ENCODE measurements around the gene MYEOV.

Gene MYEOV

GRCh38 chr11:69284081-69284511 lies 9.9 kb upstream of the MYEOV start:
- Histone ChIP-seq H4K5ac (ENCODE audit: low read length) (no peak overlapping the region), H2AK5ac (ENCODE audit: low read length) (no peak overlapping the region), H3K4ac (ENCODE audit: low read depth, low read length) (no peak overlapping the region), H3K79me1 (ENCODE audit: low read length) (no peaks in the 10 kb centered on the region), H3K4me1 (ENCODE audit: control insufficient read depth, low read depth, low read length) (no peaks in the 10 kb centered on the region), H3K56ac (ENCODE audit: low read length) (no peak overlapping the region), H2BK5ac (ENCODE audit: low read length) (no peak overlapping the region), H4K8ac (ENCODE audit: low read depth, low read length) (no peak overlapping the region), H3K4me3 (ENCODE audit: low read length) (no peak overlapping the region), H3K4me2 (ENCODE audit: low read length) (no peak overlapping the region), H3K23ac (ENCODE audit: low read length) (no peak overlapping the region), H3K27ac (ENCODE audit: low read depth, low read length) (no peak overlapping the region), H3K18ac (ENCODE audit: low read length) (no peak overlapping the region), H3K36me3 (ENCODE audit: control insufficient read depth, insufficient read depth, low read length) (no peaks in the 10 kb centered on the region), H2BK15ac (replicated peaks; ENCODE audit: low read depth) (no peak overlapping the region), H2BK120ac (ENCODE audit: low read depth, low read length) (no peak overlapping the region), H3K27me3 (ENCODE audit: insufficient read depth, low read length, poor library complexity) (no peaks in the 10 kb centered on the region), H3K9ac (ENCODE audit: low read length) (no peak overlapping the region), H3K79me2 (ENCODE audit: control insufficient read depth, insufficient read depth, low read length) (no peaks in the 10 kb centered on the region)
- DNase-seq = peak; percentile 81
- WGBS (ENCODE audit: extremely low coverage, insufficient coverage, low lambda C conversion rate) = no CpG with 5 or more reads among the region's 9 CpGs

GRCh38 chr11:69285091-69285490 lies 8.9 kb upstream of the MYEOV start:
- Histone ChIP-seq H3K36me3 (ENCODE audit: control insufficient read depth, insufficient read depth, low read length) (no peaks in the 10 kb centered on the region), H3K9ac (ENCODE audit: low read length) (no peak overlapping the region), H3K27me3 (ENCODE audit: insufficient read depth, low read length, poor library complexity) (no peaks in the 10 kb centered on the region), H3K23ac (ENCODE audit: low read length) (no peak overlapping the region), H3K4me2 (ENCODE audit: low read length) (no peak overlapping the region), H3K56ac (ENCODE audit: low read length) (no peak overlapping the region), H3K18ac (ENCODE audit: low read length) (no peak overlapping the region), H4K8ac (ENCODE audit: low read depth, low read length) (no peak overlapping the region), H2BK120ac (ENCODE audit: low read depth, low read length) (no peak overlapping the region), H2BK5ac (ENCODE audit: low read length) (no peak overlapping the region), H3K79me2 (ENCODE audit: control insufficient read depth, insufficient read depth, low read length) (no peaks in the 10 kb centered on the region), H3K4me3 (ENCODE audit: low read length) (no peak overlapping the region), H2BK15ac (replicated peaks; ENCODE audit: low read depth) (no peak overlapping the region), H4K5ac (ENCODE audit: low read length) (no peak overlapping the region), H3K79me1 (ENCODE audit: low read length) (no peaks in the 10 kb centered on the region), H3K4me1 (ENCODE audit: control insufficient read depth, low read depth, low read length) (no peaks in the 10 kb centered on the region), H3K4ac (ENCODE audit: low read depth, low read length) (no peak overlapping the region), H2AK5ac (ENCODE audit: low read length) (no peak overlapping the region), H3K27ac (ENCODE audit: low read depth, low read length) (no peak overlapping the region)
- DNase-seq = no peak
- no CpG with 5 or more reads among the region's 11 CpGs for WGBS (ENCODE audit: extremely low coverage, insufficient coverage, low lambda C conversion rate)

- Histone ChIP-seq H3K27me3 (ENCODE audit: insufficient read depth, low read length, poor library complexity) (no peaks in the 10 kb centered on the region), H2BK120ac (ENCODE audit: low read depth, low read length) (no peak overlapping the region), H4K5ac (ENCODE audit: low read length) (no peak overlapping the region), H2AK5ac (ENCODE audit: low read length) (no peak overlapping the region), H3K4me3 (ENCODE audit: low read length) (no peak overlapping the region), H3K79me2 (ENCODE audit: control insufficient read depth, insufficient read depth, low read length) (no peaks in the 10 kb centered on the region), H2BK5ac (ENCODE audit: low read length) (no peak overlapping the region), H3K4ac (ENCODE audit: low read depth, low read length) (no peak overlapping the region), H3K18ac (ENCODE audit: low read length) (no peak overlapping the region), H3K4me2 (ENCODE audit: low read length) (no peak overlapping the region), H2BK15ac (replicated peaks; ENCODE audit: low read depth) (no peak overlapping the region), H3K4me1 (ENCODE audit: control insufficient read depth, low read depth, low read length) (no peaks in the 10 kb centered on the region), H3K79me1 (ENCODE audit: low read length) (no peaks in the 10 kb centered on the region), H3K56ac (ENCODE audit: low read length) (no peak overlapping the region), H3K27ac (ENCODE audit: low read depth, low read length) (no peak overlapping the region), H3K23ac (ENCODE audit: low read length) (no peak overlapping the region), H4K8ac (ENCODE audit: low read depth, low read length) (no peak overlapping the region), H3K36me3 (ENCODE audit: control insufficient read depth, insufficient read depth, low read length) (no peaks in the 10 kb centered on the region), H3K9ac (ENCODE audit: low read length) (no peak overlapping the region)
- WGBS (ENCODE audit: extremely low coverage, insufficient coverage, low lambda C conversion rate) = no CpG with 5 or more reads among the region's 11 CpGs
- no peak for DNase-seq
These were observed 8.2 kb upstream of the MYEOV start for GRCh38 chr11:69285766-69286165.

GRCh38 chr11:69286374-69287371 lies 7.3 kb upstream of the MYEOV start:
- Histone ChIP-seq H3K4ac (ENCODE audit: low read depth, low read length) (no peak overlapping the region), H4K8ac (ENCODE audit: low read depth, low read length) (no peak overlapping the region), H3K4me1 (ENCODE audit: control insufficient read depth, low read depth, low read length) (no peaks in the 10 kb centered on the region), H4K5ac (ENCODE audit: low read length) (no peak overlapping the region), H3K23ac (ENCODE audit: low read length) (no peak overlapping the region), H3K27me3 (ENCODE audit: insufficient read depth, low read length, poor library complexity) (no peaks in the 10 kb centered on the region), H3K18ac (ENCODE audit: low read length) (no peak overlapping the region), H2BK120ac (ENCODE audit: low read depth, low read length) (no peak overlapping the region), H3K79me1 (ENCODE audit: low read length) (no peaks in the 10 kb centered on the region), H3K4me2 (ENCODE audit: low read length) (no peak overlapping the region), H2BK5ac (ENCODE audit: low read length) (no peak overlapping the region), H2BK15ac (replicated peaks; ENCODE audit: low read depth) (no peak overlapping the region), H3K9ac (ENCODE audit: low read length) (no peak overlapping the region), H2AK5ac (ENCODE audit: low read length) (no peak overlapping the region), H3K4me3 (ENCODE audit: low read length) (no peak overlapping the region), H3K79me2 (ENCODE audit: control insufficient read depth, insufficient read depth, low read length) (no peaks in the 10 kb centered on the region), H3K36me3 (ENCODE audit: control insufficient read depth, insufficient read depth, low read length) (no peaks in the 10 kb centered on the region), H3K27ac (ENCODE audit: low read depth, low read length) (no peak overlapping the region), H3K56ac (ENCODE audit: low read length) (no peak overlapping the region)
- no CpG with 5 or more reads among the region's 38 CpGs for WGBS (ENCODE audit: extremely low coverage, insufficient coverage, low lambda C conversion rate)
- DNase-seq = peak; percentile 39

- no peak overlapping the region for H3K23ac ChIP-seq (ENCODE audit: low read length)
- no peak for DNase-seq
- H3K56ac ChIP-seq (ENCODE audit: low read length) = no peak overlapping the region
- no peak overlapping the region for H3K4me3 ChIP-seq (ENCODE audit: low read length)
- H2BK120ac ChIP-seq (ENCODE audit: low read depth, low read length) = no peak overlapping the region
- no peak overlapping the region for H2BK15ac ChIP-seq (replicated peaks; ENCODE audit: low read depth)
- H3K9ac ChIP-seq (ENCODE audit: low read length) = no peak overlapping the region
- no CpG with 5 or more reads among the region's 20 CpGs for WGBS (ENCODE audit: extremely low coverage, insufficient coverage, low lambda C conversion rate)
- H2BK5ac ChIP-seq (ENCODE audit: low read length) = no peak overlapping the region
- no peak overlapping the region for H3K4me2 ChIP-seq (ENCODE audit: low read length)
- H3K27ac ChIP-seq (ENCODE audit: low read depth, low read length) = no peak overlapping the region
- no peaks in the 10 kb centered on the region for H3K79me1 ChIP-seq (ENCODE audit: low read length)
- no peaks in the 10 kb centered on the region for H3K27me3 ChIP-seq (ENCODE audit: insufficient read depth, low read length, poor library complexity)
- no peaks in the 10 kb centered on the region for H3K4me1 ChIP-seq (ENCODE audit: control insufficient read depth, low read depth, low read length)
- no peak overlapping the region for H4K8ac ChIP-seq (ENCODE audit: low read depth, low read length)
- H4K5ac ChIP-seq (ENCODE audit: low read length) = no peak overlapping the region
- H2AK5ac ChIP-seq (ENCODE audit: low read length) = no peak overlapping the region
- no peak overlapping the region for H3K18ac ChIP-seq (ENCODE audit: low read length)
- no peak overlapping the region for H3K4ac ChIP-seq (ENCODE audit: low read depth, low read length)
- H3K79me2 ChIP-seq (ENCODE audit: control insufficient read depth, insufficient read depth, low read length) = no peaks in the 10 kb centered on the region
- H3K36me3 ChIP-seq (ENCODE audit: control insufficient read depth, insufficient read depth, low read length) = no peaks in the 10 kb centered on the region
These were observed 5.7 kb upstream of the MYEOV start for GRCh38 chr11:69287968-69288882.

All from mesendoderm (in vitro differentiated cells).